Stimulated activated CD8-positive, alpha-beta memory T cell treated with anti-CD3 and anti-CD28 coated beads, Interleukin-2, amount 100 ng/mL, for 48 hours (primary cell): ENCODE data around the gene DCAKD.
"Not testable (repeated sequence)": the region's sequence is repeated elsewhere in the genome, so short reads cannot be mapped to it uniquely, and the experiment has no call there.

Experiments used
- DNase-seq, 2 donors: peaks; one replicate each; pipeline ENCODE4 v3.0.0-alpha.2; 2020; ENCODE audit warnings: low read depth in 2 of 2

DCAKD gene

GRCh38 chr17:45067637-45068036 lies 16.2 kb upstream of the DCAKD start:
- DNase-seq: no peak

DNA sequence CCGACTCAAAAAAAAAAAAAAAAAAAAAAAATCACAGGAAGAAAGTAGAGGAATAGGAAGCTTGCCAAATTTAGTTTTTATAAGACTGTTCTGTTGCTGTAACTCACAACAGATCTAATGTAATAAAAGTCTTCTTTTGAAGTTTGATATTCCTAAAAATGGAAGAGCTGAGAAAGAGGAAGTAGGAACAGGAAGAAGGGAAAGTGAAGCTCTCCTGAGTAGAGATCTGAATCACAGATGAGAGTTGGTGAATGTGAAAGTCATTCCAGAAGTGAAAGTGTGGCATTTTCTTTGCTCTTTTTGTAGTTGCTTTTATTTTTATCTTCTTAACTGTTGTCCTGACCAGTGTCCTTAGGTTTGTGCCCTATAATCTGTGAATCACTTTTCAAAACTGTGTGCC lies 11.8 kb upstream of the DCAKD start:
- DNase-seq: no peak

DNA sequence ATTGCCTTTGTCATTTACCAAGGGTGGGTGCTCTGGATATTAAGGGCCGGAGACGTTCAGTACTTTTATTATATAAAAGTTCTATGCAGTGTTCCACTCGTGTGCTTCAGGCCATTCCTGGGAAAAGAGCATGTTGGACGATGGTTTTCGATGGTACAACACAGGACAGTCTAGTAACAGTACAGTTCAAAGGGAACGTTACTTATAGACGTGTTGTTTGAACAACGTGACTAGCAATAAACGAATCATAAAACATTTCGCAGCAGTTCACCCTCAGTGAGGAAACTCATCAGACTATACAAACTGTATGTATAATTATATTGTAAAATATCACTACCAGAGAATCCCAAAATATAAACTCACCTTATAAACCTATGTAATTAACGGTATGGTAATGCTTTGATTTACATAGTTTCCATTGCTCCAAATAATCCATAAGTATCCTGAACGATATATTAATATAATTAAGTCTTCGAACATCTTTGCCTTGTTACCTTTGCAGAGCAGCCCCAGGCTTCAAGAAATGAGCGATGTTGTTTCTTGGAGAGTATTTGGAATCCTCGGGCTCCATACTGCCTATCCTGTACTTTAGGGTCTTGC lies 10.3 kb upstream of the DCAKD start:
- DNase-seq: no peak

- DNase-seq: peak; percentile 84 to 93
Measured at GRCh38 chr17:45060797-45061605, 9.6 kb upstream of the DCAKD start, which contains the start of gene NMT1. Gene NMT1 (plus strand): TSS chr17:45061317. CDS start chr17:45061330, 13 bp downstream.

- no peak for DNase-seq
Measured at GRCh38 chr17:45060382-45060796, 9.0 kb upstream of the DCAKD start.

- peak; percentile 18 to 23 for DNase-seq
Measured at GRCh38 chr17:45052052-45052772, 780 bp upstream of the DCAKD start.

DNA sequence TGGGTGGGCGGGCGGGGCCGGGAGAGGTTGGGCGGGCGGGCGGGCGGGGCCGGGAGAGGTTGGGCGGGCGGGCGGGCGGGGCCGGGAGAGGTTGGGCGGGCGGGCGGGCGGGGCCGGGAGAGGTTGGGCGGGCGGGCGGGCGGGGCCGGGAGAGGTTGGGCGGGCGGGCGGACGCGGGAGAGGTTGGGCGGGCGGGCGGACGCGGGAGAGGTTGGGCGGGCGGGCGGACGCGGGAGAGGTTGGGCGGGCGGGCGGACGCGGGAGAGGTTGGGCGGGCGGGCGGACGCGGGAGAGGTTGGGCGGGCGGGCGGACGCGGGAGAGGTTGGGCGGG lies 254 bp upstream of the DCAKD start:
- not testable (repeated sequence) for DNase-seq

- peak in 1 of 2 donors; percentile 24 for DNase-seq
Measured at GRCh38 chr17:45050481-45051059, 862 bp downstream of the DCAKD start.

DNA sequence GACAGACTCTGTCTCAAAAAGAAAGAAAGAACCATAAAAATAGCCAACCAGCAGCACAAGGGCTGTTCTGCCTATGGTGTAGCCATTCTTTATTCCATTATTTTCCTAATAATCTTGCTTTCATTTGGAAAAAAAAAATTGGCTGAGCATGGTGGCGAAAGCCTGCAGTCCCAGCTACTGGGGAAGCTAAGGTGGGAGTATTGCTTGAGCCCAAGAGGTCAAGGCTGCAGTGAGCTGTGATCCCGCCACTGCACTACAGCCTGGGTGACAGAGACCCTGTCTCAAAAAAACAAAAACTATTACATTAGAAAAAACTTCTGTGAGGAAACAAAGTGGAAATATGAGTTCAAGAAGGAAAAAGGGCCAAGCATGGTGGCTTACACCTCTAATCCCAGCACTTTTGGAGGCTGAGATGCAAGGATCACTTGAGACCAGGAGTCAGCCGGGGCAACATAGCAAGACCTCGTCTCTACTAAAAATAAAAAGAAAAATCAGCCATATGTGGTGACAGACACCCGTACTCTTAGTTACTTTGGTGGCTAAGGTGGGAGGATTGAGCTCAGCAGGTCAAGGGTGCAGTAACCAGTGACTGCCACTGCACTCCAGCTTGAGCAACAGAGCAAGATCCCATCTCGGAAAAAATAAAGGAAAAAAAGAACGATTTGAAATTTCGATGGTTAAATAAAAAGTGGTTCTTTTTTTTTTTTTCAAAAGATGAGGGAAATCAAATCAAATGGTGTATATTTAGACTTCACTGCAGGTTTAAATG lies 2.5 kb downstream of the DCAKD start:
- no peak for DNase-seq

- DNase-seq: no peak
Measured at GRCh38 chr17:45046537-45047125, 4.8 kb downstream of the DCAKD start.

DNA sequence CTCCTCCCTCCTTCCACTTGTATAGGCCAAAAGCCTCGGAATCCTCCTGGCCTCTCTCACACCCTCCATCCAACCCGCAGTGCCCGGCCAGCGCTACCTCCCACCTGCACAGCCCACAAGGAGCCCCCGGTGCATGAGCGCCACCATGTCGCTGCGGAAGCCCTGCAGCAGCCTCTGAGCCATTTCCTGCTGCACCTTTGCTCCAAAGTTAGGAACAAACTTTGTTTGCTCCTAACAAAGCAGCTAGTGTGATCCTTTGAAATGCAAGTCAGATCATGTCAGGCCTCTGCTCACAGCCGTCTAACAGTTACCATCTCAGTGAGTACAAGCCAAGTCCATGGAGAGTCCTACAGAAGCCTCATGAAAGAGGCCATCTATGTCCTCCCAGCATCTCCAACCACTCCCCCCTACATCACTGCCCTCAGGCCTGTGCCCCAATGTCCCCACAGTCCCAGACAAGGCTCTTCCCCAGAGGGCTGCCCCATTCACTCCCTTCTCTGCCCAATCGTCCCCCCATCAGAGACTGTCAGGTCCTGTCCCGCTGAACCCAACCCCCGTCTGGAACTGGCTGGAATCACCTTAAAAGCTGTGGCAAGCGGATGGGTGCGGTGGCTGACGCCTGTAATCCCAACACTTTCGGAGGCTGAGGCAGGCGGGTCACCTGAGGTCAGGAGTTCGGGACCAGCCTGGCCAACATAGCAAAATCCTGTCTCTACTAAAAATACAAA lies 7.5 kb downstream of the DCAKD start:
- no peak for DNase-seq

DNA sequence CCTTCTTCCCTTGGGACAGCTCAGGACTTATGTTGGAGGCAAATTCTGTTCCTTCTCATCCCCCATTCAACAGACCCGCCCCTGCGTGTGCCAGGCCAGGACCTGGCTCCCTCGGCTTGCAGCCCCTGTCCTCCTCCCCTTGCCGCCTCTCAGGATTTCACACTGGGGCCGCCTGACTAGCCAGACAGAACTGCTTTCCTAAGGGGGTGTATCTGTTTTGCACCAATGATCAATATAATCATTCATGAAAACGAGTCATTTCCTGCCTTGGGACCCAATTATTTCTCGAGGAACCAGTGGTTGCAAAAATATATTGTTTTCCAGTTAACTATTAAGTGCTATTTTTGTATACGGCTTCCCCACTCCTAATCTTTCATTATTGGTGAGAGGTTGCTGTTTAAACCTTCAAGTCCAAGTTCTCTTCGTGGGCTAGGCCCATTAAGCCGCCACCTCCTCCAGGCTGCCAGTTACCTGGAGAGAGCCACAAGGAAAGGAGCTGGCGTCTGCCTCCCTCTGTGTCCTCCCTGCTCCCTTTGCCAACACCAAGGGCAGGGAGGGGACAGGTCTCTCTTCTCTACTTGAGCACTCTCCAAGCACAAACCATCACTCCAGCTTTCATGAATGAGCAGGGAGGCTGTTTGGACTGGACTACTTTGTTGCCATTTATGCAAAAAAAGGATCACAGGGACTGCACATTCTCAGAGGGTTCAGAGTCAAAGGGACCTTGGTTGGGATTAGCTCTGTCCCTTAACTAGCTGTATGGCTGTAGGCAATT lies 8.9 kb downstream of the DCAKD start:
- DNase-seq: no peak

GRCh38 chr17:45040459-45040858 lies 11.0 kb downstream of the DCAKD start:
- DNase-seq: no peak

DNA sequence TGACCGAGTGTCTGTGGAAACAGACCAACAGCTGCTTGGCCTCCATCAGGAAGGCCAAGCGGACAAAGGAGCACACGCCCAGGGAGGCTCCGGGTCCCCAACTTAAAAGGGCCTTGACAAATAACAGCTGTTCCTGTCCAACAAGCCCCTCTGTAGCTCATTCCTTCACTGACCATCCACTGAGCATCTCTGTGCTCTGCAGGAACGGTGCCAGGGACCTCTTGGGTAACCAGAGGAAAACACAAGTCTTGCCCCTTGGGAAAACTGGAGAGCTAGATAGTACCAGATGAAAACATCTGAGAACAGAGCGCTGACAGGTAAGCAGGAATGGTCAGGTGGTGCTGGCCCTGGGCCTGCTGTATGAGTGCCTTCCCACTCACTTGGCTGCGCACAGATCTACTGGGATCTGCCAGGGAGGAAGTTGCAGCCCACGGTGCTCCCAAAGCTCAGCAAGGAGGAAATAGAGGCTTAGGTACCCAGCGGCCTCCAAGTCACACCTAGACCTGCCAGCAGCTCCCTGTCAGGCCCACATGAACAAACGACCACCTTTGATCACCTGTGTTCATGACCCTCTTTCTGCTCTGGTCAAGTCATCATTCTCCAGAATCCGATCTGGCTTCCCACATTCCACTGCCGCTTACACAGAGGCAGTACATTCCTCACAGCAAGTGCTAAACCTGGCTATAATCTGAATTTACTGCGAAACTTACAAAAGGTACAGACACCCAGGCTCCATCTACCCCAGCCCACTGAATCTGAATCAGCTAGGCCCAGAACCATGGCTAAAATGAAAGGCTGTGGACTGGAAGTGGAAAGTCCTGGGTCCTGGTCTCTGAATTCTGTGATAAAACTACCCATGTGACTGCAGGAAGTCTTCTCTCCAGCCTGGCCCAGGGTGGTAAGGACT lies 12.5 kb downstream of the DCAKD start:
- DNase-seq: no peak

DNA sequence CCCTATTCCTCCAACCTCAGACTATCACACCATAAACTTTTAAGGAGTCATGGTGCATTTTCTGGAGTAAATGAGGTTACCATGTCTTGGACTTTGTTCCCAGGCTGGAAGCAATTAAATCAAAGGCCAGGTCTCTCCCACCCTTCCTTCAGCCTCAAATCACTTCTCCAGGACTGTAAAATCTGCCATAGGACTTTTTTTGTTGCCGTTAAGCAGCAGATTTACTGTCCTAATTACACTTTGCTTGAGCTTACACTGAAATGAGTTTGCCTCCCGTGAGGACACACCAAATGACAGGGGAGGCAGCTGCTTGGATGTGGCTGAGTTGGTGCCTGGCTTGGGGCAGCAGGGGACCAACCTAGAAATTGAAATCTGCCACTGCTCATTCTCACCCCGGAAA lies 14.7 kb downstream of the DCAKD start:
- no peak for DNase-seq

- no peak for DNase-seq
Measured at GRCh38 chr17:45035848-45036247, 15.6 kb downstream of the DCAKD start.

DNA sequence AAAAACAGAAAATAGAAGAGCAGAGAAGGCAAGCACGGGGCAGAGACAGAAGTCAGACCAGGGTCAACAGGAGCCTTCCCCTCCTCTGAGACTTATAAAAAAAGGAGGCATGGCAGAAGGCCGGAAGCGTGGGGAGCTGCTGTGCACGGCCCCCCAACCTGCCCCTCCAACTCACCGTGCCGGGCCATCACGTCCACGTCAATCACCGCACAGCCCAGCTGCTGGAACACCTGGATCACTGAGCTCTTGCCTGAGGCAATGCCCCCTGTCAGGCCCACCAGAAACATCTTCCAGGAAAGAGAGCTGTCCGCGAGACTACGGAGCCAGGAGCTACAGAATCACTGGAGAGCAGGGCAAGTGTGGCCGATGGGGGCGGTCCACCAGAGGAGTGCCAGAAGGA lies 16.8 kb downstream of the DCAKD start:
- no peak for DNase-seq

DNA sequence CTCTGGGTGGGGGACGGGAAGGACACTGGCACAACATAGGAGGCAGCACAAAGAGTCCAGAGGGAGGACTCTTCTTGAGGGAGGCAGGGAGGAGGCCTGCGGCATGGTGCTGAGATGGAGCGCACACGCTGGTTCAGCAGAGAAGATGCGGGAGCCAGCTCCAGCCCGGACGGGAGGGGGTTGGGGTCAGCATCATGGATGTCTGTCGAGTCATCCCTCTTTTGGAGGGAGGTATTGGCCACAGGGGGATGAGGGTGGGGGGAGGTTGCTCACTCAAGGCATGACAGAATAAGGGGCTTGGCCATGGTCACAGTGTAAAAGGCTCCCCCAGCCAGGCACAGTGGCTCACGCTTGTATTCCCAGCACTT lies 19.3 kb downstream of the DCAKD start:
- no peak for DNase-seq
